ENCODE measurements around the gene DLG3.

The DLG3 gene

GRCh38 chrX:70437921-70438665, 6.5 kb upstream of the DLG3 start:
- DNase-seq (ENCODE audit: low spot score) = no peak

- no peak for DNase-seq (ENCODE audit: low spot score)
Measured at GRCh38 chrX:70439016-70439415, 5.6 kb upstream of the DLG3 start.

- no peak for DNase-seq (ENCODE audit: low spot score)
Measured at GRCh38 chrX:70442224-70442623, 2.4 kb upstream of the DLG3 start.

GRCh38 chrX:70444946-70445656, 466 bp downstream of the DLG3 start:
- no peak for DNase-seq (ENCODE audit: low spot score)

GRCh38 chrX:70445951-70446350, 1.3 kb downstream of the DLG3 start:
- DNase-seq (ENCODE audit: low spot score) = no peak

- no peak for DNase-seq (ENCODE audit: low spot score)
Measured at GRCh38 chrX:70446380-70447350, 2.0 kb downstream of the DLG3 start.

- no peak for DNase-seq (ENCODE audit: low spot score)
Measured at GRCh38 chrX:70449457-70449966, 4.9 kb downstream of the DLG3 start.

GRCh38 chrX:70452143-70452733, 7.6 kb downstream of the DLG3 start:
- peak; percentile 82 for DNase-seq (ENCODE audit: low spot score)

GRCh38 chrX:70453024-70453618, 8.5 kb downstream of the DLG3 start:
- DNase-seq (ENCODE audit: low spot score) = no peak

- DNase-seq (ENCODE audit: low spot score) = peak; percentile 77
Measured at GRCh38 chrX:70454441-70455365, 10.1 kb downstream of the DLG3 start.

- no peak for DNase-seq (ENCODE audit: low spot score)
Measured at GRCh38 chrX:70455366-70456202, 10.9 kb downstream of the DLG3 start.

GRCh38 chrX:70456256-70456655, 11.6 kb downstream of the DLG3 start:
- no peak for DNase-seq (ENCODE audit: low spot score)

- DNase-seq (ENCODE audit: low spot score) = no peak
Measured at GRCh38 chrX:70461026-70461425, 16.4 kb downstream of the DLG3 start.

- DNase-seq (ENCODE audit: low spot score) = no peak
Measured at GRCh38 chrX:70464051-70464450, 19.4 kb downstream of the DLG3 start.

- no peak for DNase-seq (ENCODE audit: low spot score)
Measured at GRCh38 chrX:70466968-70467367, 22.3 kb downstream of the DLG3 start.

- no peak for DNase-seq (ENCODE audit: low spot score)
Measured at GRCh38 chrX:70468709-70469108, 24.1 kb downstream of the DLG3 start.

- DNase-seq (ENCODE audit: low spot score) = no peak
Measured at GRCh38 chrX:70470850-70471289, 26.2 kb downstream of the DLG3 start.

- DNase-seq (ENCODE audit: low spot score) = no peak
Measured at GRCh38 chrX:70476166-70476933, 31.7 kb downstream of the DLG3 start.

Data from HuH-7 (cell line).